K562 (cell line): ENCODE measurements around the gene CDT1. TPM values are rescaled to one million over a fixed set of nuclear protein-coding genes. Genes with fewer than 3 reads are reported as not detected.

Source experiments
- NCOA6 ChIP-seq: fragments of 450-650 bp; IDR thresholded peaks from 2 replicates; pipeline ENCODE4 v1.6.1; 2017; ENCODE audit warnings: mild to moderate bottlenecking
- SOX6 ChIP-seq: fragments of 450-650 bp; IDR thresholded peaks from 2 replicates; pipeline ENCODE4 v1.6.1; 2014; ENCODE audit warnings: mild to moderate bottlenecking
- TAL1 ChIP-seq: fragments of 450-650 bp; IDR thresholded peaks from 2 replicates; pipeline ENCODE4 v1.6.1; 2016; ENCODE audit warnings: mild to moderate bottlenecking
- YY1 ChIP-seq, 3 experiments: IDR thresholded peaks; 2 replicates each; pipeline ENCODE4 v1.6.1; 2011; ENCODE audit warnings: low read length in 2 of 3, mild to moderate bottlenecking in 2 of 3, moderate library complexity in 2 of 3, borderline replicate concordance in 1 of 3, control low read depth in 1 of 3, low read depth in 1 of 3; ENCODE audit not compliant: insufficient read depth in 3 of 3, insufficient replicate concordance in 2 of 3, control insufficient read depth in 1 of 3, insufficient read length in 1 of 3; ENCODE audit errors: extremely low read depth in 1 of 3
- ZFX ChIP-seq: sonication (generic); formaldehyde crosslinking; IDR thresholded peaks from 2 replicates; pipeline ENCODE4 v1.8.0; 2022; ENCODE audit warnings: mild to moderate bottlenecking, missing genetic modification reagents, moderate library complexity
- ZKSCAN1 ChIP-seq: fragments of 150-350 bp; IDR thresholded peaks from 2 replicates; pipeline ENCODE4 v1.6.1; 2016; ENCODE audit warnings: low read depth, low read length
- polyA plus RNA-seq, 8 experiments: library from polyadenylated mRNA; depleted of rRNA in 4 of 8; stranded (reverse) in 5 of 8; unstranded in 3 of 8; fragments of >200 nt; fragmentation: Nextera tagmentation in 2 of 8; fragmentation: Illumina TruSeq in 1 of 8; extraction: Ambion mirVana in 2 of 8; extraction: Trizol in 1 of 8; gene quantifications; 2 replicates each; pipeline versions ENCODE4 v1.2.1 to v1.2.3, GENCODE V29; 2011 to 2014; ENCODE audit warnings: inconsistent platforms in 1 of 8, missing spikeins in 1 of 8
- total RNA-seq, 7 experiments: library from RNA; depleted of rRNA in 6 of 7; stranded (reverse); fragments of >200 nt in 6 of 7; fragmentation: Illumina TruSeq in 2 of 7; extraction: Trizol in 2 of 7; gene quantifications; 2 replicates each; pipeline versions ENCODE4 v1.2.1 to v1.2.3, GENCODE V29; 2011 to 2021; ENCODE audit warnings: low replicate concordance in 1 of 7
- TF ChIP-seq, protein P1 (sequence below): fragments of 200-800 bp; sonication (Bioruptor generic); IDR thresholded peaks from 2 replicates; pipeline ENCODE4 v1.6.1; 2017; ENCODE audit warnings: missing genetic modification characterization, missing compliant biosample characterization
- TF ChIP-seq, protein P2 (sequence below): sonication (generic); formaldehyde crosslinking; IDR thresholded peaks from 2 replicates; pipeline ENCODE4 v1.8.0; 2022; ENCODE audit warnings: mild to moderate bottlenecking, missing genetic modification reagents, borderline replicate concordance
- TF ChIP-seq, protein P3 (sequence below), 2 experiments: fragments of 250-450 bp in 1 of 2; fragments of 450-650 bp in 1 of 2; sonication (Bioruptor Pico) in 1 of 2; IDR thresholded peaks; 2 replicates each; pipeline versions ENCODE4 v1.6.1 to v1.8.0; 2016 to 2021; ENCODE audit warnings: mild to moderate bottlenecking in 2 of 2, moderate library complexity in 2 of 2, missing compliant biosample characterization in 1 of 2, missing genetic modification characterization in 1 of 2
- TF ChIP-seq, protein P4 (sequence below): fragments of 200-800 bp; sonication (Bioruptor generic); IDR thresholded peaks from 2 replicates; pipeline ENCODE4 v1.6.1; 2017; ENCODE audit warnings: missing genetic modification characterization, missing compliant biosample characterization
- TF ChIP-seq, protein P5 (sequence below), 2 experiments: fragments of 450-650 bp in 1 of 2; IDR thresholded peaks; 2 replicates each; pipeline ENCODE4 v1.6.1; 2011 to 2017; ENCODE audit warnings: low read depth in 2 of 2, antibody characterized with exemption in 1 of 2, borderline replicate concordance in 1 of 2, low read length in 1 of 2, mild to moderate bottlenecking in 1 of 2, mixed read lengths in 1 of 2; ENCODE audit not compliant: control insufficient read depth in 1 of 2
- TF ChIP-seq, protein P6 (sequence below): fragments of 250-450 bp; sonication (Bioruptor Pico); IDR thresholded peaks from 2 replicates; pipeline ENCODE4 v1.4.0; 2020; ENCODE audit warnings: mild to moderate bottlenecking, moderate library complexity, borderline replicate concordance

Gene CDT1
- total and polyA plus RNA-seq, 9 of the 15 experiments (the other 6 are each of a cell fraction or from before 2014, with no cell fraction given): 0.92 to 178 (median 14.2) TPM

DNA sequence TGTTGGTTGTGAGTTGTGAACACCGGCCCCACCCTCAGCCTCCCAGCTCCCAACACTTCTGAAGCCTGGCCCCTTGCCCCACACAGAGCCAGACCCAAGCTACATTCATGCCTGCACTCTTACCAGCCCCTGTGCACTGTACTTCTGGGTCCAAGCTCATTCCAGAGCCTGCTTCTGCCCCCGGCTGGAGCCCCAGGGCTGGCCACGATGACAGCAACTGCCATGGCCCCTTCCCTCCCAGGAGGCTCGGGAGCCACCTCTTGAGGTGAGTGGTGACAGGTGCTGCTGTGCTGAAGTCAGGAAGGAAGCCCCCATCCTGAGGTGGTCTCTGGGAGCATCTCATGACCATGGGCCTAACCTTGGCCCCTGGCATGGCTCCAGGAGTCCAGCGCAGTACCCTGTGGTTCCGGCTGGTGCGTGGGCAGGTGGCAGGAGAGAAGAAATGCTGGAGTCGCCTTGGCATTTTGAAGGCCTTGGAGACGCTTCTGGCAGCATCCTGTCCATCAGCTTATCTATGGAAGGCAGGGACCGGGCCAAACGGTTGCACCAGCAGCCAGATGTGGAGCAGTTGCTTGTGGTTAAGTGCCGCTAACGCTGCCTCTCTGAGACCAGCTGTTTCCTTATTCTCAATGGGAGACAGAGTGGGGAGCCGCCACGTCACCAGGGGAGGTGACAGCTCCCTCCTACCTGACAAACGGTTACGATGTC is 3.9 kb upstream of the CDT1 start (continued):
- TF ChIP-seq, protein P1, sequence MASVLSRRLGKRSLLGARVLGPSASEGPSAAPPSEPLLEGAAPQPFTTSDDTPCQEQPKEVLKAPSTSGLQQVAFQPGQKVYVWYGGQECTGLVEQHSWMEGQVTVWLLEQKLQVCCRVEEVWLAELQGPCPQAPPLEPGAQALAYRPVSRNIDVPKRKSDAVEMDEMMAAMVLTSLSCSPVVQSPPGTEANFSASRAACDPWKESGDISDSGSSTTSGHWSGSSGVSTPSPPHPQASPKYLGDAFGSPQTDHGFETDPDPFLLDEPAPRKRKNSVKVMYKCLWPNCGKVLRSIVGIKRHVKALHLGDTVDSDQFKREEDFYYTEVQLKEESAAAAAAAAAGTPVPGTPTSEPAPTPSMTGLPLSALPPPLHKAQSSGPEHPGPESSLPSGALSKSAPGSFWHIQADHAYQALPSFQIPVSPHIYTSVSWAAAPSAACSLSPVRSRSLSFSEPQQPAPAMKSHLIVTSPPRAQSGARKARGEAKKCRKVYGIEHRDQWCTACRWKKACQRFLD: peak; percentile 92; the same call in 1 of the 2 replicates
- TF ChIP-seq SOX6: peak; percentile 79
- TF ChIP-seq, protein P2, sequence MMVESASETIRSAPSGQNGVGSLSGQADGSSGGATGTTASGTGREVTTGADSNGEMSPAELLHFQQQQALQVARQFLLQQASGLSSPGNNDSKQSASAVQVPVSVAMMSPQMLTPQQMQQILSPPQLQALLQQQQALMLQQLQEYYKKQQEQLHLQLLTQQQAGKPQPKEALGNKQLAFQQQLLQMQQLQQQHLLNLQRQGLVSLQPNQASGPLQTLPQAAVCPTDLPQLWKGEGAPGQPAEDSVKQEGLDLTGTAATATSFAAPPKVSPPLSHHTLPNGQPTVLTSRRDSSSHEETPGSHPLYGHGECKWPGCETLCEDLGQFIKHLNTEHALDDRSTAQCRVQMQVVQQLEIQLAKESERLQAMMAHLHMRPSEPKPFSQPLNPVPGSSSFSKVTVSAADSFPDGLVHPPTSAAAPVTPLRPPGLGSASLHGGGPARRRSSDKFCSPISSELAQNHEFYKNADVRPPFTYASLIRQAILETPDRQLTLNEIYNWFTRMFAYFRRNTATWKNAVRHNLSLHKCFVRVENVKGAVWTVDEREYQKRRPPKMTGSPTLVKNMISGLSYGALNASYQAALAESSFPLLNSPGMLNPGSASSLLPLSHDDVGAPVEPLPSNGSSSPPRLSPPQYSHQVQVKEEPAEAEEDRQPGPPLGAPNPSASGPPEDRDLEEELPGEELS: no peak
- TF ChIP-seq, protein P3, sequence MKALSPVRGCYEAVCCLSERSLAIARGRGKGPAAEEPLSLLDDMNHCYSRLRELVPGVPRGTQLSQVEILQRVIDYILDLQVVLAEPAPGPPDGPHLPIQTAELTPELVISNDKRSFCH (CRISPR knock-in tag; IDR thresholded peaks at IDR 0.05): no peak
- TF ChIP-seq, protein P3 (tag; IDR thresholded peaks at IDR 0.05): peak; percentile 48
- TF ChIP-seq, protein P4, sequence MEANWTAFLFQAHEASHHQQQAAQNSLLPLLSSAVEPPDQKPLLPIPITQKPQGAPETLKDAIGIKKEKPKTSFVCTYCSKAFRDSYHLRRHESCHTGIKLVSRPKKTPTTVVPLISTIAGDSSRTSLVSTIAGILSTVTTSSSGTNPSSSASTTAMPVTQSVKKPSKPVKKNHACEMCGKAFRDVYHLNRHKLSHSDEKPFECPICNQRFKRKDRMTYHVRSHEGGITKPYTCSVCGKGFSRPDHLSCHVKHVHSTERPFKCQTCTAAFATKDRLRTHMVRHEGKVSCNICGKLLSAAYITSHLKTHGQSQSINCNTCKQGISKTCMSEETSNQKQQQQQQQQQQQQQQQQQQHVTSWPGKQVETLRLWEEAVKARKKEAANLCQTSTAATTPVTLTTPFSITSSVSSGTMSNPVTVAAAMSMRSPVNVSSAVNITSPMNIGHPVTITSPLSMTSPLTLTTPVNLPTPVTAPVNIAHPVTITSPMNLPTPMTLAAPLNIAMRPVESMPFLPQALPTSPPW (CRISPR knock-in tag): peak; percentile 69
- peak; percentile 86 for TF ChIP-seq TAL1
- TF ChIP-seq ZFX (CRISPR knock-in tag): 0 out of 2 replicates have a peak, but pooled peaks have one; percentile 44
- TF ChIP-seq, protein P5, sequence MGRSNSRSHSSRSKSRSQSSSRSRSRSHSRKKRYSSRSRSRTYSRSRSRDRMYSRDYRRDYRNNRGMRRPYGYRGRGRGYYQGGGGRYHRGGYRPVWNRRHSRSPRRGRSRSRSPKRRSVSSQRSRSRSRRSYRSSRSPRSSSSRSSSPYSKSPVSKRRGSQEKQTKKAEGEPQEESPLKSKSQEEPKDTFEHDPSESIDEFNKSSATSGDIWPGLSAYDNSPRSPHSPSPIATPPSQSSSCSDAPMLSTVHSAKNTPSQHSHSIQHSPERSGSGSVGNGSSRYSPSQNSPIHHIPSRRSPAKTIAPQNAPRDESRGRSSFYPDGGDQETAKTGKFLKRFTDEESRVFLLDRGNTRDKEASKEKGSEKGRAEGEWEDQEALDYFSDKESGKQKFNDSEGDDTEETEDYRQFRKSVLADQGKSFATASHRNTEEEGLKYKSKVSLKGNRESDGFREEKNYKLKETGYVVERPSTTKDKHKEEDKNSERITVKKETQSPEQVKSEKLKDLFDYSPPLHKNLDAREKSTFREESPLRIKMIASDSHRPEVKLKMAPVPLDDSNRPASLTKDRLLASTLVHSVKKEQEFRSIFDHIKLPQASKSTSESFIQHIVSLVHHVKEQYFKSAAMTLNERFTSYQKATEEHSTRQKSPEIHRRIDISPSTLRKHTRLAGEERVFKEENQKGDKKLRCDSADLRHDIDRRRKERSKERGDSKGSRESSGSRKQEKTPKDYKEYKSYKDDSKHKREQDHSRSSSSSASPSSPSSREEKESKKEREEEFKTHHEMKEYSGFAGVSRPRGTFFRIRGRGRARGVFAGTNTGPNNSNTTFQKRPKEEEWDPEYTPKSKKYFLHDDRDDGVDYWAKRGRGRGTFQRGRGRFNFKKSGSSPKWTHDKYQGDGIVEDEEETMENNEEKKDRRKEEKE (IDR thresholded peaks at IDR 0.05; ENCODE audit: borderline replicate concordance in 1 of 2, control insufficient read depth in 1 of 2, low read depth in 2 of 2, low read length in 1 of 2): 0 out of 4 replicates have a peak, but pooled peaks of 1 of the 2 experiments have one; percentile 38
- TF ChIP-seq ZKSCAN1: peak; percentile 93
- TF ChIP-seq NCOA6: no peak
- TF ChIP-seq YY1 (IDR thresholded peaks at IDR 0.05; ENCODE audit: borderline replicate concordance in 1 of 3, control insufficient read depth in 1 of 3, extremely low read depth in 1 of 3, insufficient read depth in 3 of 3, insufficient read length in 1 of 3, insufficient replicate concordance in 2 of 3, low read depth in 1 of 3, low read length in 2 of 3): peak in 1 of 3 experiments; percentile 45
- TF ChIP-seq, protein P6, sequence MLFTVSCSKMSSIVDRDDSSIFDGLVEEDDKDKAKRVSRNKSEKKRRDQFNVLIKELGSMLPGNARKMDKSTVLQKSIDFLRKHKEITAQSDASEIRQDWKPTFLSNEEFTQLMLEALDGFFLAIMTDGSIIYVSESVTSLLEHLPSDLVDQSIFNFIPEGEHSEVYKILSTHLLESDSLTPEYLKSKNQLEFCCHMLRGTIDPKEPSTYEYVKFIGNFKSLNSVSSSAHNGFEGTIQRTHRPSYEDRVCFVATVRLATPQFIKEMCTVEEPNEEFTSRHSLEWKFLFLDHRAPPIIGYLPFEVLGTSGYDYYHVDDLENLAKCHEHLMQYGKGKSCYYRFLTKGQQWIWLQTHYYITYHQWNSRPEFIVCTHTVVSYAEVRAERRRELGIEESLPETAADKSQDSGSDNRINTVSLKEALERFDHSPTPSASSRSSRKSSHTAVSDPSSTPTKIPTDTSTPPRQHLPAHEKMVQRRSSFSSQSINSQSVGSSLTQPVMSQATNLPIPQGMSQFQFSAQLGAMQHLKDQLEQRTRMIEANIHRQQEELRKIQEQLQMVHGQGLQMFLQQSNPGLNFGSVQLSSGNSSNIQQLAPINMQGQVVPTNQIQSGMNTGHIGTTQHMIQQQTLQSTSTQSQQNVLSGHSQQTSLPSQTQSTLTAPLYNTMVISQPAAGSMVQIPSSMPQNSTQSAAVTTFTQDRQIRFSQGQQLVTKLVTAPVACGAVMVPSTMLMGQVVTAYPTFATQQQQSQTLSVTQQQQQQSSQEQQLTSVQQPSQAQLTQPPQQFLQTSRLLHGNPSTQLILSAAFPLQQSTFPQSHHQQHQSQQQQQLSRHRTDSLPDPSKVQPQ (CRISPR knock-in tag): no peak
